Measurements from ENCODE around the gene ZXDC.

Gene ZXDC

GRCh38 chr3:126475413-126476114 is at the start of gene ZXDC:
Gene ZXDC (minus strand): TSS chr3:126475891. CDS start chr3:126475865, 26 bp downstream.
- peak; percentile 93 to 96 (median 94) for DNase-seq

GRCh38 chr3:126525091-126525852 is 49.6 kb upstream of the ZXDC start:
- DNase-seq, result no peak

DNA sequence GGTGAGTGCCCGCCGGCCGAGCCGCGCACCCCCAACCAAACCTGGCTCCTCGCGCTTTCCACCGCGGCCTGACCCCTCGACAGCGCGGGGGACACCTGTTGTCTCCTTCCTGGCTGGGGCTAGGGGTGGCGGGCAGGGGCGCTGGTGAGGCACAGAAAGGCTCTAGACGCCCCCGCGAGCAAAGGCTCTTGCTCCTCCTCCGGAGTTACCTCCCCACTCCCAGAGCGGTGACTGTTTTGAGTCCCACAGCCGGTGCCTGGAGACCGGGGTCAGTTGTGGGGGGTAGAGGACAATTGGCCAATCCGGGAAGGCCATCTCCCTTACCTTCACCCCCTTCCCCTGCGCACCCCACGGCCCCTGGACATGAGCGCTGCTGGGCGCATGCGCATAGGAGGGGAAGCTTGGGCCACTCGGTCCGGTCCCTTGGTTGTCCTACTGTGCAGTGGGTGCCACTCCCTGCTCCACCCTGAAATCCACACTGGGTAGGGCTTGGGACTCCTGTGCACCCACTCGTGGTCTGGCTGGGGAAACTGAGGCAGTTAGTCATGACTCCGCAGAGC is 48.8 kb upstream of the ZXDC start:
- peak in 1 of 3 experiments; percentile 59 for DNase-seq

- peak; percentile 36 to 59 (median 58) for DNase-seq
Measured at GRCh38 chr3:126523745-126524428, 48.2 kb upstream of the ZXDC start, which contains the start of gene CHST13. Gene CHST13 (plus strand): TSS chr3:126524155. CDS start chr3:126524333, 178 bp downstream.

DNA sequence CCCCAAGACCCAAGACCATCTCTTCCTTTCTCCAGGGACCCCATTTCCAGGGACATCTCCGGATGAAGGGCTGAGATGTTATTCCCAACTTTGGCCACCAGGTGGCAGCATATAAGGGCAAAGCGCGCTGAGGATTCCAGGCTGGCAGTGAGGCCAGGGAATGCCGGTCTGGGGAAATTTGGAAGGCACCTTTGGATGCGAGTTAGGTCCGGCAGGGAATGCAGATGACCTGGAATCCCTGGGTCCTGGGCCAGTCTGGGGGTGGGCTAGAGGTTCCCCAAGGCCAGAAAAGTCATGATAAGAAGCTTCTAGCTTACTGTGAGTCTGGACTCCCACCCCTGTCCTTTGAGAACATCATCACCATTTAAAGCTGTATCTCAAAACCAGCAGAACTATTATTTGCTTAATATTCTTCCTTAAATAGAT is 46.7 kb upstream of the ZXDC start:
- peak; percentile 48 to 75 (median 50) for DNase-seq

GRCh38 chr3:126521122-126521891 is 45.6 kb upstream of the ZXDC start:
- DNase-seq, result no peak

- no peak for DNase-seq
Measured at GRCh38 chr3:126519506-126520455, 44.1 kb upstream of the ZXDC start.

- DNase-seq, result no peak
Measured at GRCh38 chr3:126518779-126519177, 43.1 kb upstream of the ZXDC start.

GRCh38 chr3:126517986-126518778 is 42.5 kb upstream of the ZXDC start:
- DNase-seq, result peak in 1 of 3 experiments; percentile 24

GRCh38 chr3:126517291-126517951 is 41.7 kb upstream of the ZXDC start, which contains the start of gene UROC1:
Gene UROC1 (minus strand): TSS chr3:126517773. CDS start chr3:126517719, 54 bp downstream.
- DNase-seq, result no peak

GRCh38 chr3:126516936-126517290 is 41.2 kb upstream of the ZXDC start:
- DNase-seq, result no peak

DNA sequence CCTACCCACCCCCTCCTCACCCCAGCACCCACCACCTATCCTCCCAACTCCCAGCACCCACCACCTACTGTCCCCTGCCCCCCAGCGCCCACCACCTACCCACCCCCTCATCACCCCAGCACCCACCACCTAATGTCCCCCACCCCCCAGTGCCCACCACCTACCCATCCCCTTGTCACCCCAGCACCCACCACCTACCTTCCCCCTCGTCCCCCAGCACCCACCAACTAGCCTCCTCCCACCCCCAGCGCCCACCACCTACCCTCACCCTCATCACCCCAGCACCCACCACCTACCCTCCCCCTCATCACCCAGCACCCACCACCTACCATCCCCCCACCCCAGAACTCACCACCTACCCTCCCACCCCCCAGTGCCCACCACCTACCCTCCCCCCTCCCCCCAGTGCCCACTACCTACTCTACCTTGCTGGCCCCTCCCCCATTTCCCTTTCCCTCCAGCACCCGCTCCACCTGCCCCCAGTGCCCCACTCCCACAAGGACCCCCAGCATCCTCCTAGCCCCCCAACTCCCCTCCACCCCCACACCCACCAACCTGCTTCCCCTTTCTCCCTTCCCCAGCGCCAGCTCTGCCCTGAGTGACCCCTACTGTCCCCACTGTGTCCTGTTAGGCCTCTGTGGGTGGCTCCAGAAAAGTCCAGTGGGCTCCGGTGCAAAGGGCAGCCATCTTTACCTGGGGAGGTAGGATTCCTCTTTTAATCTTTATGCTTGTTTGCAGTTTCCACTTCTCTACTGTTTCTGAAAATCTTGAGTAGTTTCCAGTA is 40.7 kb upstream of the ZXDC start:
- no peak for DNase-seq

GRCh38 chr3:126515066-126515706 is 39.5 kb upstream of the ZXDC start:
- peak in 2 of 3 experiments; percentile 30 to 56 for DNase-seq

GRCh38 chr3:126514161-126514560 is 38.5 kb upstream of the ZXDC start:
- DNase-seq, result no peak

- DNase-seq, result no peak
Measured at GRCh38 chr3:126512916-126513650, 37.4 kb upstream of the ZXDC start.

DNA sequence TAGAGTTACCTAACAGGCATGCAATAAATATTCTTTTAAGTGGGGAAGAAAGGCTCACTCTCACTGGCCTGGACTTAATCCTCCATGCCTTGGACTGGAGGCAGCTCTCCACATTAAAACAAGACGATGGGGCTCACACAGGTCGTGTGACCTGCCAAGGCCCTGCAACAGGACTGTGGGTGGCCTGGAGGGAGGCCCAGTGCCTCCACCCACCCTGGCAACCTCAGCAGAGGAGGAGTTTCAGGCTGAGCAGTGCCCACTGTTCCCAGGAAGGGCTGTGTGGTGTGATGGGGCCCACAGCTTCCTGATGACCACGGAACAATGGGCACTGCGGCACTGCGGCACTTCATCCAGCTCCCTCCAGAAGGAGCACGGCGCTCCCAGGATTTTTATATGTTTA is 36.3 kb upstream of the ZXDC start:
- DNase-seq, result no peak

DNA sequence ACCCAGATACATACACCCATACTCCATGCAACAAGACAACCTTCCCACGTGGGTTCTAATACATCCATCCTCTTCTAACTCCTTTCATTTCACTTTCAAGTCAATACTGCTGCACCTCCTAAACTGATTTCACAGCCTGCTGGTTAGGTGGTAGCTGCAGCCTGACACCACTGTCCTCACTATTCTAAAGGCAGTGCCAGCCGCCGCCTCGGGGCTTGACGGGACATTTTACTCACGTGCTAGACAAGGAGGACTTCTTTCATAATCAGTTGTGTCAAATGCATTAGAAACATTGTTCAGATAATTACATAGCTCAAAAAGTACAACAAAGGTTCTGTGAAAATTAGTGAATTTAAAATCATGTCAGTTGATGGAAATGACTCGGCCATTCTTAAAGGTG is 35.6 kb upstream of the ZXDC start:
- peak in 1 of 3 experiments; percentile 6 for DNase-seq

Measured in NCI-H1417 (cell line).